ENCODE measurements around the gene RHOB.

DNA sequence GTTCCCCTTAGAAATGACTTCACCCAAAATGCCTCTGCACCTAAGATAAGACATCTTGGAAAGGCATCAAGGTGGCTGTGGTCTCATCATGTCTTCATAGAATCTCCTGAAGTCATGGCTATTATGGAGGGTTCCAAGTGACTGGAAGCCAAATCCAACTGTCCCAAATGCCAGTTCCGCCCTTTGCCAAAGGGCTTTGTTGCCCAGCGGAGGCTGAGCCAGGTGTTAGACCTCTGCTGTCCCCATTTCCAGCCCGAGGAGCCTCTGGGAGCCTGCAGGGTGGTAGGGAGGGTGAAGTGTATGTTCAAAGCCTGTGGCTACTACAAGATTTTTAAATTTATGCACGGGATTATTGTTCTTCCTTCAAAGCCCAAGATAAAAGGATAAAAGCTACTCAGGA, 25.7 kb downstream of the RHOB start:
- TF ChIP-seq, protein P1, sequence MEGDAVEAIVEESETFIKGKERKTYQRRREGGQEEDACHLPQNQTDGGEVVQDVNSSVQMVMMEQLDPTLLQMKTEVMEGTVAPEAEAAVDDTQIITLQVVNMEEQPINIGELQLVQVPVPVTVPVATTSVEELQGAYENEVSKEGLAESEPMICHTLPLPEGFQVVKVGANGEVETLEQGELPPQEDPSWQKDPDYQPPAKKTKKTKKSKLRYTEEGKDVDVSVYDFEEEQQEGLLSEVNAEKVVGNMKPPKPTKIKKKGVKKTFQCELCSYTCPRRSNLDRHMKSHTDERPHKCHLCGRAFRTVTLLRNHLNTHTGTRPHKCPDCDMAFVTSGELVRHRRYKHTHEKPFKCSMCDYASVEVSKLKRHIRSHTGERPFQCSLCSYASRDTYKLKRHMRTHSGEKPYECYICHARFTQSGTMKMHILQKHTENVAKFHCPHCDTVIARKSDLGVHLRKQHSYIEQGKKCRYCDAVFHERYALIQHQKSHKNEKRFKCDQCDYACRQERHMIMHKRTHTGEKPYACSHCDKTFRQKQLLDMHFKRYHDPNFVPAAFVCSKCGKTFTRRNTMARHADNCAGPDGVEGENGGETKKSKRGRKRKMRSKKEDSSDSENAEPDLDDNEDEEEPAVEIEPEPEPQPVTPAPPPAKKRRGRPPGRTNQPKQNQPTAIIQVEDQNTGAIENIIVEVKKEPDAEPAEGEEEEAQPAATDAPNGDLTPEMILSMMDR (IDR thresholded peaks at IDR 0.05; ENCODE audit: low read depth, low read length) = no peak
- TF ChIP-seq POLR2A (IDR thresholded peaks at IDR 0.05; ENCODE audit: extremely low read depth, insufficient read length) = no peak
- TF ChIP-seq, protein P2, sequence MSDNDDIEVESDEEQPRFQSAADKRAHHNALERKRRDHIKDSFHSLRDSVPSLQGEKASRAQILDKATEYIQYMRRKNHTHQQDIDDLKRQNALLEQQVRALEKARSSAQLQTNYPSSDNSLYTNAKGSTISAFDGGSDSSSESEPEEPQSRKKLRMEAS (IDR thresholded peaks at IDR 0.05; ENCODE audit: low read depth, low read length) = no peak
